HepG2 (cell line): ENCODE data around the gene SLC24A5.

Source experiments
- E2F1 ChIP-seq: sonication (generic); formaldehyde crosslinking; IDR thresholded peaks from 2 replicates; pipeline ENCODE4 v1.5.0; 2020; ENCODE audit warnings: missing genetic modification reagents
- NR2C2 ChIP-seq: sonication (generic); formaldehyde crosslinking; IDR thresholded peaks from 2 replicates; pipeline ENCODE4 v1.4.0; 2020; ENCODE audit warnings: missing genetic modification reagents, mild to moderate bottlenecking, moderate library complexity, borderline replicate concordance

GRCh38 chr15:48175126-48175525 lies 54.3 kb downstream of the SLC24A5 start:
- TF ChIP-seq NR2C2 (CRISPR knock-in tag), result no peak
- TF ChIP-seq E2F1 (CRISPR knock-in tag), result no peak
